Upper lobe of right lung (tissue), 1 donor: ENCODE measurements around the gene NIF3L1. TPM values are rescaled to one million over a fixed set of nuclear protein-coding genes. Genes with fewer than 3 reads are reported as not detected.

Source experiments
- ATAC-seq: fragments of 200-7000 bp; cut with Tn5 transposase; one replicate; pipeline ENCODE4 v1.9.1; 2020; ENCODE audit warnings: mild to moderate bottlenecking, moderate library complexity
- DNase-seq: peaks from one replicate; pipeline ENCODE4 v3.0.0-alpha.2; 2020
- H3K27ac ChIP-seq: fragments of 200-600 bp; one replicate; pipeline ENCODE4 v1.8.0; 2022
- H3K27me3 ChIP-seq: fragments of 200-600 bp; one replicate; pipeline ENCODE4 v1.8.0; 2022; ENCODE audit warnings: mild to moderate bottlenecking
- H3K36me3 ChIP-seq: fragments of 200-600 bp; one replicate; pipeline ENCODE4 v1.8.0; 2022
- H3K4me1 ChIP-seq: fragments of 200-600 bp; one replicate; pipeline ENCODE4 v1.8.0; 2022
- H3K4me3 ChIP-seq: fragments of 200-600 bp; one replicate; pipeline ENCODE4 v1.8.0; 2022; ENCODE audit warnings: mild to moderate bottlenecking
- H3K9me3 ChIP-seq: fragments of 200-600 bp; one replicate; pipeline ENCODE4 v1.8.0; 2022
- CTCF ChIP-seq: fragments of 200-600 bp; IDR thresholded peaks from one replicate; pipeline ENCODE4 v1.8.0; 2022; ENCODE audit warnings: antibody characterized with exemption
- intact Hi-C: fragments of 100-400 bp; cut with DNase I; formaldehyde crosslinking; loops from one replicate; pipeline ENCODE4 v1.11.0; 2022
- long read RNA-seq: library from polyadenylated mRNA; unstranded; transcript quantifications from one replicate; pipeline ENCODE4 v2.0.0, GENCODE V29; 2021
- total RNA-seq: library from RNA; stranded (reverse); fragmentation: NEBNext Ultra II Directional; extraction: Animal tissue kit (Norgen Biotek cat#: 25700); gene quantifications from one replicate; pipeline ENCODE4 v1.2.1, GENCODE V29; 2021
- donor health status: DM: no; HTN: yes; CAD: no; lungs with severe emphysema.

Gene NIF3L1
- 13.8 TPM for total RNA-seq
- long read RNA-seq, partial matches to known transcripts: 8 of 22 reads
- long read RNA-seq, other reads (novel, unspliced or antisense): 12 of 22 reads

- peaks cover 23% of the 10 kb centered on the region for H3K36me3 ChIP-seq
- no peak for TF ChIP-seq CTCF
- DNase-seq: peak; percentile 98
- ATAC-seq: peak; percentile 96
- intact Hi-C loops: no loop called here
- peak within 1 kb of the TSS; percentile 76 for H3K4me3 ChIP-seq
- no peaks in the 10 kb centered on the region for H3K9me3 ChIP-seq
- no peaks in the 10 kb centered on the region for H3K27me3 ChIP-seq
- H3K27ac ChIP-seq: peak within 1 kb of the TSS; percentile 95
- peaks cover 18% of the 10 kb centered on the region for H3K4me1 ChIP-seq
These were observed at the start of gene NIF3L1, which contains the start of gene PPIL3 for GRCh38 chr2:200888704-200889625. Gene NIF3L1, plus strand, starts transcription at chr2:200889371. Its CDS starts 2,573 bp downstream, at chr2:200891944. Gene PPIL3, minus strand, starts transcription at chr2:200889077. Its CDS starts 1,462 bp downstream, at chr2:200887615.

- no peak for DNase-seq
- no peaks in the 10 kb centered on the region for H3K4me1 ChIP-seq
- H3K27me3 ChIP-seq: no peaks in the 10 kb centered on the region
- no peak for TF ChIP-seq CTCF
- H3K36me3 ChIP-seq: no peaks in the 10 kb centered on the region
- H3K27ac ChIP-seq: no peak overlapping the region
- no peak overlapping the region for H3K4me3 ChIP-seq
- peaks cover 5% of the 10 kb centered on the region for H3K9me3 ChIP-seq
- intact Hi-C loops: no loop called here
- no peak for ATAC-seq
These were observed 49.7 kb upstream of the NIF3L1 start for GRCh38 chr2:200839513-200839912.

- no peak for TF ChIP-seq CTCF
- ATAC-seq (peak; percentile 23), DNase-seq (no peak)
- intact Hi-C loops: no loop called here
- no peaks in the 10 kb centered on the region for H3K27me3 ChIP-seq
- no peaks in the 10 kb centered on the region for H3K4me1 ChIP-seq
- H3K27ac ChIP-seq: no peak overlapping the region
- H3K36me3 ChIP-seq: no peaks in the 10 kb centered on the region
- no peaks in the 10 kb centered on the region for H3K9me3 ChIP-seq
- H3K4me3 ChIP-seq: no peak overlapping the region
These were observed 44.9 kb upstream of the NIF3L1 start for GRCh38 chr2:200843993-200844948.

GRCh38 chr2:200845194-200845593, 44.0 kb upstream of the NIF3L1 start:
- DNase-seq: no peak
- no peaks in the 10 kb centered on the region for H3K4me1 ChIP-seq
- H3K27me3 ChIP-seq: no peaks in the 10 kb centered on the region
- H3K36me3 ChIP-seq: peaks cover 1% of the 10 kb centered on the region
- TF ChIP-seq CTCF: no peak
- ATAC-seq: peak; percentile 22
- no peak overlapping the region for H3K4me3 ChIP-seq
- intact Hi-C loops: no loop called here
- no peaks in the 10 kb centered on the region for H3K9me3 ChIP-seq
- H3K27ac ChIP-seq: no peak overlapping the region

GRCh38 chr2:200845669-200846325, 43.4 kb upstream of the NIF3L1 start:
- H3K36me3 ChIP-seq: peaks cover 7% of the 10 kb centered on the region
- no peak for TF ChIP-seq CTCF
- H3K4me1 ChIP-seq: no peaks in the 10 kb centered on the region
- H3K27ac ChIP-seq: no peak overlapping the region
- H3K4me3 ChIP-seq: no peak overlapping the region
- peak; percentile 25 for ATAC-seq
- intact Hi-C loops: no loop called here
- no peaks in the 10 kb centered on the region for H3K9me3 ChIP-seq
- H3K27me3 ChIP-seq: no peaks in the 10 kb centered on the region
- no peak for DNase-seq
